ENCODE data around the gene VPS11. TPM values are rescaled to one million over a fixed set of nuclear protein-coding genes. Genes with fewer than 3 reads are reported as not detected.

The VPS11 gene
- total and polyA plus RNA-seq, 11 donors, result 18.7 to 33.3 (median 21.7) TPM

DNA sequence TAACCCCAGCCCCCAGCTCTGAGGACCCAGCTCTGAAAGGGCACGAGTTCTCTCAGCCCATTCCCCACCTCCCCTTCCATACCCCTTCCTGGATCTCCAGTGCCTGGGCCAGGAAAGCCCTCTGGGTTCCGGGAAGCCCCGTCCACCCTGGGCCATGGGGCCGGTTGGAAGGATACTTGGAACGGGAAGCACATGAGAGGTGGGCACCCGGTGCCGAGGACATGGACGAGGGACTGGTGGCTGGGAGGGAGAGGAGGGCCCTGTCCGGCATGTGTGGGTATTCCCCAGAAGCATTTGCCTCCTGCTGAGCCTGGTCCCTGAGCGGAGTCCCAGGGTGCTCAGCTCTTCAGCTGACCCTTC is 48.6 kb downstream of the VPS11 start:
- DNase-seq, result no peak
- Histone ChIP-seq H3K27me3 (no peaks in the 10 kb centered on the region), H3K36me3 (peaks cover 0 to 65% (median 52%) of the 10 kb centered on the region in 9 donors), H3K27ac (peak overlapping the region in 4 of 12 donors; percentile 17 to 91 (median 45)), H3K4me3 (peak overlapping the region in 2 of 12 donors; percentile 19 to 37), H3K9me3 (no peaks in the 10 kb centered on the region), H3K4me1 (peaks cover 0 to 37% (median 5%) of the 10 kb centered on the region in 12 donors)
- intact Hi-C loops (cut with DNase I), result loop anchor here in 1 of 10 donors (10.0 kb wide), 1 partner anchor 199 kb away; the partner anchor contains the start of gene MCAM
- whole genome bisulfite sequencing, 4 donors, result 83 to 87% (median 86%) methylated on average over 10 of the region's 10 CpGs
- no peak for ATAC-seq
- TF ChIP-seq POLR2A (IDR thresholded peaks at IDR 0.05) (no peak), CTCF (IDR thresholded peaks at IDR 0.05) (no peak)

DNA sequence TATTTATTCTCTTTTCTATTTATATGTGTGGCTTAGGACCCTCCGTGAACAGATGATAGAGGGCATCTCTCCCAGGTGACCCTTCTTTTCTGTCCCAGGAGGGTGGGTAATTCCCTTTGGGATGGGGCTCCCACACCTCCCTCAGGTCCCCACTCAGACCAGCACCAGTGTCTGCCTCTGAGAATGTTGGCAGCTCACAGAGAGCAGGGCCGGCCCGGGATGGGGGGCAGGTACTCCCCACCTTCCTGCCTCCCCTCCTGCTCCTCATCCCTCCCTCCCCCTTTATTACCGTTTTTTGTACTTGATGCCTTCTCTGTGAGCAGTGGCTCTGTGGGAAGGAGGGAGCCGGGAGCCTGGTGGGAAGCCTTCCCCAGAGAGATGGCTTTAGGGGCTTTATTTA is 49.0 kb downstream of the VPS11 start:
- ATAC-seq, result no peak
- no peak for DNase-seq
- H3K4me3 ChIP-seq, result peak overlapping the region in 1 of 12 donors; percentile 37
- H3K36me3 ChIP-seq, result peaks cover 0 to 61% (median 48%) of the 10 kb centered on the region in 9 donors
- peak overlapping the region in 2 of 12 donors; percentile 17 to 91 for H3K27ac ChIP-seq
- H3K27me3 ChIP-seq, result no peaks in the 10 kb centered on the region
- TF ChIP-seq CTCF (IDR thresholded peaks at IDR 0.05) (no peak), POLR2A (IDR thresholded peaks at IDR 0.05) (no peak)
- no peaks in the 10 kb centered on the region for H3K9me3 ChIP-seq
- WGBS, 4 donors, result 68 to 77% (median 69%) methylated on average over 5 of the region's 5 CpGs
- intact Hi-C loops (cut with DNase I), result loop anchor here in 1 of 10 donors (10.0 kb wide), 1 partner anchor 198 kb away; the partner anchor contains the start of gene MCAM
- peaks cover 0 to 37% (median 5%) of the 10 kb centered on the region in 12 donors for H3K4me1 ChIP-seq

DNA sequence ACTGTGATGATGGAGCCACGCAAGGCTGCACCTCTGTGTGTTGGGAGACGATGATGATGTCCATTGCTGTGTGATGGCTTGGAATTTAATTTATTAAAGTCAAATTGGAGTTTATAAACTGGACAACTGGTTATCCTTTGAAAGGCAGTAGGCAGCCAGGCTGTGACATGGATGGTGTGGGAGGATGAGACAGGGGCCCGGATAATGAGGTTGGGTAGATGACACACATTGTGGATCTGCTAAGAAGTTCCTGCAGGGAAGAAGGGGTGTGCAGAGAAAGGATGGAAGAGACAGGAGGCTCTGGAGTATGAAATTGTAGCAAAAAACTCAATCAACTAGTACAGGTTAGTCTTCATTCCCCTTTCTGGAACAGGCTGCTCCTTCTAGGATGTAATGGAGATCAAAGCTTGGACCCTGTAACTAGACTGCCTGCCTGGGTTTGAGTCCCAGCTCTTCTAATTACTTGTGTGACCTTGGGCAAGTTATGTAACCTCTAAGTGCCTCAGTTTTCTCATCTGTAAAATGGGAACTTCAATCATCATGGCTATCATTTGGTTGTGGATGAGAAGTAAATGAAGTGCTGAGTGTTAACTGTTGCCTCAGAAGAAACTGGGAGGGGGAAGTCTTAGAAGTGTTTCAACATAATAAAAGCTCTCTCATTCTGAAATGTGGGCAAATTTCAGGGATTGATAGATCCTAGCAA is 49.5 kb downstream of the VPS11 start:
- Histone ChIP-seq H3K9me3 (no peaks in the 10 kb centered on the region), H3K27me3 (no peaks in the 10 kb centered on the region), H3K27ac (peak overlapping the region in 1 of 12 donors; percentile 91), H3K4me1 (peaks cover 0 to 41% (median 8%) of the 10 kb centered on the region in 12 donors), H3K36me3 (peaks cover 0 to 56% (median 42%) of the 10 kb centered on the region in 9 donors), H3K4me3 (no peak overlapping the region)
- ATAC-seq, result no peak
- WGBS, 4 donors, result 89 to 93% (median 90%) methylated on average over 3 of the region's 3 CpGs
- no peak for DNase-seq
- intact Hi-C loops (cut with DNase I), result loop anchor here in 1 of 10 donors (10.0 kb wide), 1 partner anchor 198 kb away; the partner anchor contains the start of gene MCAM
- TF ChIP-seq CTCF (IDR thresholded peaks at IDR 0.05) (no peak), POLR2A (IDR thresholded peaks at IDR 0.05) (no peak)

- WGBS, 4 donors, result 94 to 98% (median 95%) methylated on average over 5 of the region's 5 CpGs
- H3K4me1 ChIP-seq, result peaks cover 5 to 52% (median 17%) of the 10 kb centered on the region in 12 donors
- H3K9me3 ChIP-seq, result no peaks in the 10 kb centered on the region
- no peak for TF ChIP-seq CTCF (IDR thresholded peaks at IDR 0.05)
- no peak for TF ChIP-seq POLR2A (IDR thresholded peaks at IDR 0.05)
- ATAC-seq, result no peak
- H3K27ac ChIP-seq, result no peak overlapping the region
- intact Hi-C loops (cut with DNase I), result loop anchor here in 1 of 10 donors (10.0 kb wide), 1 partner anchor 197 kb away; the partner anchor contains the start of gene MCAM
- DNase-seq, result no peak
- H3K36me3 ChIP-seq, result peaks cover 0 to 45% (median 32%) of the 10 kb centered on the region in 9 donors
- no peaks in the 10 kb centered on the region for H3K27me3 ChIP-seq
- H3K4me3 ChIP-seq, result no peak overlapping the region
These were observed 50.6 kb downstream of the VPS11 start for GRCh38 chr11:119118227-119118626.

All from heart left ventricle (tissue), 16 donors.